ENCODE results near the gene OSBPL3.

OSBPL3 gene

GRCh38 chr7:24788961-24789576, 190.9 kb downstream of the OSBPL3 start:
- no peak for DNase-seq

- no peak for DNase-seq
These were observed 191.9 kb downstream of the OSBPL3 start for GRCh38 chr7:24788075-24788474.

GRCh38 chr7:24786941-24787340, 193.0 kb downstream of the OSBPL3 start:
- DNase-seq, result no peak

- DNase-seq, result no peak
These were observed 193.7 kb downstream of the OSBPL3 start for GRCh38 chr7:24786306-24786705.

GRCh38 chr7:24784277-24784676, 195.7 kb downstream of the OSBPL3 start:
- DNase-seq, result no peak

GRCh38 chr7:24783698-24784097, 196.3 kb downstream of the OSBPL3 start:
- no peak for DNase-seq

- DNase-seq, result no peak
These were observed 198.9 kb downstream of the OSBPL3 start for GRCh38 chr7:24781106-24781505.

- DNase-seq, result no peak
These were observed 200.7 kb downstream of the OSBPL3 start for GRCh38 chr7:24779283-24779655.

GRCh38 chr7:24778543-24779282, 201.3 kb downstream of the OSBPL3 start:
- no peak for DNase-seq

- no peak for DNase-seq
These were observed 202.2 kb downstream of the OSBPL3 start for GRCh38 chr7:24777806-24778205.

- DNase-seq, result no peak
These were observed 206.3 kb downstream of the OSBPL3 start for GRCh38 chr7:24773646-24774045.

GRCh38 chr7:24769851-24770250, 210.1 kb downstream of the OSBPL3 start:
- DNase-seq, result no peak

GRCh38 chr7:24769014-24769830, 210.8 kb downstream of the OSBPL3 start:
- DNase-seq, result no peak

GRCh38 chr7:24767878-24768569, 212.0 kb downstream of the OSBPL3 start:
- DNase-seq, result no peak

GRCh38 chr7:24764972-24765744, 214.8 kb downstream of the OSBPL3 start:
- no peak for DNase-seq

GRCh38 chr7:24764011-24764410, 216.0 kb downstream of the OSBPL3 start:
- no peak for DNase-seq

- DNase-seq, result no peak
These were observed 216.6 kb downstream of the OSBPL3 start for GRCh38 chr7:24763303-24763901.

GRCh38 chr7:24762771-24763170, 217.2 kb downstream of the OSBPL3 start:
- DNase-seq, result no peak

- DNase-seq, result no peak
These were observed 219.0 kb downstream of the OSBPL3 start for GRCh38 chr7:24760968-24761367.

- DNase-seq, result no peak
These were observed 222.4 kb downstream of the OSBPL3 start, which contains the start of gene GSDME for GRCh38 chr7:24757353-24758275. Gene GSDME, minus strand, starts transcription at chr7:24757464. Its CDS starts 7,690 bp downstream, at chr7:24749774.

All from activated CD4-positive, CD25-positive, alpha-beta regulatory T cell (primary cell).